HEK293 (cell line): ENCODE results near the gene MAML2.

Experiments
- CTCF ChIA-PET: fragments of 350-600 bp; formaldehyde crosslinking; extraction: SDS; loops from one replicate; lab custom pipeline; 2021; ENCODE audit warnings: antibody characterized with exemption; lab: Yijun Ruan, JAX
- POLR2A ChIA-PET: fragments of 300-600 bp; formaldehyde crosslinking; extraction: SDS; loops from one replicate; lab custom pipeline; 2020; ENCODE audit warnings: antibody characterized with exemption, inconsistent platforms; lab: Yijun Ruan, JAX
- H3K27ac ChIP-seq: fragments of 200-500 bp; sonication (Bioruptor generic); 2 replicates; pipeline ENCODE4 v1.5.1; 2014; ENCODE audit warnings: low read depth, low read length, control low read depth, inconsistent platforms; ENCODE audit errors: extremely low read depth
- H3K36me3 ChIP-seq, 2 experiments: fragments of 200-500 bp in 1 of 2; sonication (Bioruptor generic) in 1 of 2; 1 replicate in 1 of 2; 2 replicates in 1 of 2; pipeline ENCODE4 v1.5.1; 2014 to 2017; ENCODE audit warnings: inconsistent platforms in 2 of 2, low read length in 2 of 2; ENCODE audit not compliant: control insufficient read depth in 2 of 2, insufficient read depth in 1 of 2
- H3K4me1 ChIP-seq: fragments of 200-500 bp; sonication (Bioruptor generic); 2 replicates; pipeline ENCODE4 v1.5.1; 2014; ENCODE audit warnings: mild to moderate bottlenecking, low read length, inconsistent platforms; ENCODE audit not compliant: control insufficient read depth, insufficient read depth
- H3K4me3 ChIP-seq: 2 replicates; pipeline ENCODE4 v1.5.1; 2011; ENCODE audit warnings: low read depth, mild to moderate bottlenecking, control low read depth, low read length, moderate library complexity
- H3K9me3 ChIP-seq: fragments of 200-500 bp; sonication (Bioruptor generic); 2 replicates; pipeline ENCODE4 v1.5.1; 2014; ENCODE audit warnings: low read depth, low read length, inconsistent platforms; ENCODE audit not compliant: control insufficient read depth, insufficient read depth
- ATF2 ChIP-seq: fragments of 450-650 bp; formaldehyde crosslinking; IDR thresholded peaks from 2 replicates; pipeline ENCODE4 v1.5.1; 2016; ENCODE audit warnings: missing biosample characterization, missing genetic modification characterization, low read depth
- IKZF3 ChIP-seq: fragments of 450-650 bp; IDR thresholded peaks from 2 replicates; pipeline ENCODE4 v1.5.0; 2018; ENCODE audit warnings: missing biosample characterization, mild to moderate bottlenecking, missing genetic modification characterization, moderate library complexity
- KLF16 ChIP-seq: fragments of 450-650 bp; formaldehyde crosslinking; IDR thresholded peaks from 2 replicates; pipeline ENCODE4 v1.5.1; 2017; ENCODE audit warnings: missing biosample characterization, missing genetic modification characterization
- PRDM6 ChIP-seq: fragments of 450-650 bp; formaldehyde crosslinking; IDR thresholded peaks from 2 replicates; pipeline ENCODE4 v1.5.1; 2017; ENCODE audit warnings: missing biosample characterization, missing genetic modification characterization
- TCF7L2 ChIP-seq: IDR thresholded peaks from 2 replicates; pipeline ENCODE4 v1.6.1; 2011; ENCODE audit warnings: low read depth, mild to moderate bottlenecking, inconsistent platforms, low read length, moderate library complexity, borderline replicate concordance
- ZBTB48 ChIP-seq: fragments of 450-650 bp; formaldehyde crosslinking; IDR thresholded peaks from 2 replicates; pipeline ENCODE4 v1.5.1; 2016; ENCODE audit warnings: missing biosample characterization, missing genetic modification characterization
- ZFP41 ChIP-seq: fragments of 450-650 bp; formaldehyde crosslinking; IDR thresholded peaks from 2 replicates; pipeline ENCODE4 v1.5.1; 2016; ENCODE audit warnings: missing biosample characterization, missing genetic modification characterization, borderline replicate concordance
- ZNF10 ChIP-seq: fragments of 450-650 bp; formaldehyde crosslinking; IDR thresholded peaks from 2 replicates; pipeline ENCODE4 v1.5.1; 2017; ENCODE audit warnings: missing biosample characterization, missing genetic modification characterization
- ZNF155 ChIP-seq: fragments of 450-650 bp; formaldehyde crosslinking; IDR thresholded peaks from 2 replicates; pipeline ENCODE4 v1.5.1; 2016; ENCODE audit warnings: missing biosample characterization, missing genetic modification characterization
- ZNF2 ChIP-seq: fragments of 450-650 bp; formaldehyde crosslinking; IDR thresholded peaks from 2 replicates; pipeline ENCODE4 v1.5.1; 2016; ENCODE audit warnings: missing biosample characterization, missing genetic modification characterization
- ZNF211 ChIP-seq: fragments of 450-650 bp; formaldehyde crosslinking; IDR thresholded peaks from 2 replicates; pipeline ENCODE4 v1.5.1; 2016; ENCODE audit warnings: low read depth, missing biosample characterization, missing genetic modification characterization
- ZNF266 ChIP-seq: fragments of 450-650 bp; formaldehyde crosslinking; IDR thresholded peaks from 2 replicates; pipeline ENCODE4 v1.5.1; 2016; ENCODE audit warnings: missing biosample characterization, missing genetic modification characterization, low read depth
- ZNF274 ChIP-seq, 2 experiments: fragments of 200-500 bp in 1 of 2; fragments of 450-650 bp in 1 of 2; sonication (Bioruptor generic) in 1 of 2; formaldehyde crosslinking in 1 of 2; IDR thresholded peaks; 2 replicates each; pipeline versions ENCODE4 v1.5.1 to v1.6.1; 2014 to 2016; ENCODE audit warnings: borderline replicate concordance in 1 of 2, inconsistent platforms in 1 of 2, low read length in 1 of 2, missing biosample characterization in 1 of 2, missing genetic modification characterization in 1 of 2
- ZNF580 ChIP-seq: fragments of 450-650 bp; formaldehyde crosslinking; IDR thresholded peaks from 2 replicates; pipeline ENCODE4 v1.5.1; 2016; ENCODE audit warnings: missing biosample characterization, missing genetic modification characterization
- ZNF596 ChIP-seq: fragments of 450-650 bp; IDR thresholded peaks from 2 replicates; pipeline ENCODE4 v1.5.0; 2018; ENCODE audit warnings: missing biosample characterization, mild to moderate bottlenecking, missing genetic modification characterization, moderate library complexity
- ZNF600 ChIP-seq: fragments of 450-650 bp; formaldehyde crosslinking; IDR thresholded peaks from 2 replicates; pipeline ENCODE4 v1.5.1; 2016; ENCODE audit warnings: missing biosample characterization, missing genetic modification characterization
- ZNF658 ChIP-seq: fragments of 450-650 bp; formaldehyde crosslinking; IDR thresholded peaks from 2 replicates; pipeline ENCODE4; 2016; ENCODE audit warnings: missing biosample characterization, missing genetic modification characterization
- ZXDB ChIP-seq: fragments of 450-650 bp; formaldehyde crosslinking; IDR thresholded peaks from 2 replicates; pipeline ENCODE4 v1.5.1; 2016; ENCODE audit warnings: missing biosample characterization, missing genetic modification characterization
- TF ChIP-seq, protein P1 (sequence below): IDR thresholded peaks from 2 replicates; pipeline ENCODE4 v1.6.1; 2011; ENCODE audit warnings: mild to moderate bottlenecking, low read depth, low read length, borderline replicate concordance
- TF ChIP-seq, protein P2 (sequence below): fragments of 450-650 bp; formaldehyde crosslinking; IDR thresholded peaks from 2 replicates; pipeline ENCODE4 v1.5.1; 2016; ENCODE audit warnings: missing biosample characterization, missing genetic modification characterization, borderline replicate concordance

MAML2 gene

GRCh38 chr11:96278039-96278897, 64.7 kb downstream of the MAML2 start (continued):
- TF ChIP-seq, protein P1, sequence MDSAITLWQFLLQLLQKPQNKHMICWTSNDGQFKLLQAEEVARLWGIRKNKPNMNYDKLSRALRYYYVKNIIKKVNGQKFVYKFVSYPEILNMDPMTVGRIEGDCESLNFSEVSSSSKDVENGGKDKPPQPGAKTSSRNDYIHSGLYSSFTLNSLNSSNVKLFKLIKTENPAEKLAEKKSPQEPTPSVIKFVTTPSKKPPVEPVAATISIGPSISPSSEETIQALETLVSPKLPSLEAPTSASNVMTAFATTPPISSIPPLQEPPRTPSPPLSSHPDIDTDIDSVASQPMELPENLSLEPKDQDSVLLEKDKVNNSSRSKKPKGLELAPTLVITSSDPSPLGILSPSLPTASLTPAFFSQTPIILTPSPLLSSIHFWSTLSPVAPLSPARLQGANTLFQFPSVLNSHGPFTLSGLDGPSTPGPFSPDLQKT = no peak
- TF ChIP-seq ZNF2 (tag by site-specific recombination) (no peak), ZNF10 (tag by site-specific recombination) (0 out of 2 replicates have a peak, but pooled peaks have one; percentile 12), ZFP41 (tag by site-specific recombination) (no peak), ZNF274 (IDR thresholded peaks at IDR 0.05; ENCODE audit: low read length) (no peak), ZNF274 (tag by site-specific recombination; IDR thresholded peaks at IDR 0.05; ENCODE audit: borderline replicate concordance) (no peak), ZNF596 (tag by site-specific recombination) (0 out of 2 replicates have a peak, but pooled peaks have one; percentile 16), ZNF658 (tag by site-specific recombination) (no peak), ZNF580 (tag by site-specific recombination) (peak; percentile 58), ZNF600 (tag by site-specific recombination) (peak; percentile 78), ZNF266 (tag by site-specific recombination) (no peak), IKZF3 (tag by site-specific recombination) (peak; percentile 32; the same call in 1 of the 2 replicates), ZBTB48 (tag by site-specific recombination) (peak; percentile 39; the same call in 1 of the 2 replicates), ZNF211 (no peak), ZXDB (tag by site-specific recombination) (0 out of 2 replicates have a peak, but pooled peaks have one; percentile 22)
- TF ChIP-seq, protein P2, sequence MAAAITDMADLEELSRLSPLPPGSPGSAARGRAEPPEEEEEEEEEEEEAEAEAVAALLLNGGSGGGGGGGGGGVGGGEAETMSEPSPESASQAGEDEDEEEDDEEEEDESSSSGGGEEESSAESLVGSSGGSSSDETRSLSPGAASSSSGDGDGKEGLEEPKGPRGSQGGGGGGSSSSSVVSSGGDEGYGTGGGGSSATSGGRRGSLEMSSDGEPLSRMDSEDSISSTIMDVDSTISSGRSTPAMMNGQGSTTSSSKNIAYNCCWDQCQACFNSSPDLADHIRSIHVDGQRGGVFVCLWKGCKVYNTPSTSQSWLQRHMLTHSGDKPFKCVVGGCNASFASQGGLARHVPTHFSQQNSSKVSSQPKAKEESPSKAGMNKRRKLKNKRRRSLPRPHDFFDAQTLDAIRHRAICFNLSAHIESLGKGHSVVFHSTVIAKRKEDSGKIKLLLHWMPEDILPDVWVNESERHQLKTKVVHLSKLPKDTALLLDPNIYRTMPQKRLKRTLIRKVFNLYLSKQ (tag by site-specific recombination) = no peak

GRCh38 chr11:96277696-96278038, 65.3 kb downstream of the MAML2 start:
- ChIA-PET CTCF (interaction anchor here (0.6 kb wide), 1 partner anchor 49 kb away, joined by 3 read pairs; no protein-coding TSS in a partner anchor), POLR2A (interaction anchor here (0.7 kb wide), 1 partner anchor 41 kb away, joined by 4 read pairs; no protein-coding TSS in a partner anchor)
- H3K36me3 ChIP-seq = no peaks in the 10 kb centered on the region
- H3K4me1 ChIP-seq = peaks cover 9% of the 10 kb centered on the region
- H3K9me3 ChIP-seq = no peaks in the 10 kb centered on the region
- no peak for TF ChIP-seq ZNF658 (tag by site-specific recombination)
- TF ChIP-seq KLF16 (tag by site-specific recombination) = no peak
- no peak for TF ChIP-seq ZNF155 (tag by site-specific recombination)
- H3K4me3 ChIP-seq = no peak overlapping the region
- H3K27ac ChIP-seq = no peak overlapping the region

- POLR2A ChIA-PET = no interaction called here
- CTCF ChIA-PET = no interaction called here
- H3K36me3 ChIP-seq = no peaks in the 10 kb centered on the region
- H3K4me1 ChIP-seq = peaks cover 9% of the 10 kb centered on the region
- no peak overlapping the region for H3K27ac ChIP-seq
- H3K4me3 ChIP-seq = no peak overlapping the region
- no peaks in the 10 kb centered on the region for H3K9me3 ChIP-seq
- peak; percentile 51; the same call in 1 of the 2 replicates for TF ChIP-seq TCF7L2
- peak; percentile 55 for TF ChIP-seq PRDM6 (tag by site-specific recombination)
- TF ChIP-seq ATF2 (tag by site-specific recombination) = no peak
Observed at GRCh38 chr11:96276836-96277235, 66.2 kb downstream of the MAML2 start.
